Keratinocyte (primary cell): Measurements from ENCODE around the gene SLBP.

Experiments used
- EZH2 ChIP-seq: IDR thresholded peaks from one replicate; pipeline ENCODE4 v1.6.1; 2012; ENCODE audit warnings: inconsistent platforms, mild to moderate bottlenecking, low read length, moderate library complexity
- TF ChIP-seq, protein P1 (sequence below), 3 experiments: IDR thresholded peaks in 1 of 3; conservative IDR thresholded peaks in 1 of 3; optimal IDR thresholded peaks in 1 of 3; 2 replicates in 2 of 3; 3 replicates in 1 of 3; pipeline versions ENCODE3 to v1.5.1; 2011; ENCODE audit warnings: low read length in 3 of 3, mild to moderate bottlenecking in 3 of 3, moderate library complexity in 2 of 3, control low read depth in 1 of 3, inconsistent platforms in 1 of 3; ENCODE audit not compliant: insufficient read depth in 2 of 3; ENCODE audit errors: extremely low read depth in 1 of 3

GRCh38 chr4:1735215-1735614 lies 23.1 kb upstream of the SLBP start:
- TF ChIP-seq, protein P1, sequence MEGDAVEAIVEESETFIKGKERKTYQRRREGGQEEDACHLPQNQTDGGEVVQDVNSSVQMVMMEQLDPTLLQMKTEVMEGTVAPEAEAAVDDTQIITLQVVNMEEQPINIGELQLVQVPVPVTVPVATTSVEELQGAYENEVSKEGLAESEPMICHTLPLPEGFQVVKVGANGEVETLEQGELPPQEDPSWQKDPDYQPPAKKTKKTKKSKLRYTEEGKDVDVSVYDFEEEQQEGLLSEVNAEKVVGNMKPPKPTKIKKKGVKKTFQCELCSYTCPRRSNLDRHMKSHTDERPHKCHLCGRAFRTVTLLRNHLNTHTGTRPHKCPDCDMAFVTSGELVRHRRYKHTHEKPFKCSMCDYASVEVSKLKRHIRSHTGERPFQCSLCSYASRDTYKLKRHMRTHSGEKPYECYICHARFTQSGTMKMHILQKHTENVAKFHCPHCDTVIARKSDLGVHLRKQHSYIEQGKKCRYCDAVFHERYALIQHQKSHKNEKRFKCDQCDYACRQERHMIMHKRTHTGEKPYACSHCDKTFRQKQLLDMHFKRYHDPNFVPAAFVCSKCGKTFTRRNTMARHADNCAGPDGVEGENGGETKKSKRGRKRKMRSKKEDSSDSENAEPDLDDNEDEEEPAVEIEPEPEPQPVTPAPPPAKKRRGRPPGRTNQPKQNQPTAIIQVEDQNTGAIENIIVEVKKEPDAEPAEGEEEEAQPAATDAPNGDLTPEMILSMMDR (optimal IDR thresholded peaks at IDR 0.05 in 1 of 3, IDR thresholded peaks at IDR 0.05 in 1 of 3, conservative IDR thresholded peaks at IDR 0.05 in 1 of 3; ENCODE audit: extremely low read depth in 1 of 3, insufficient read depth in 2 of 3, low read length in 3 of 3) = no peak
- no peak for TF ChIP-seq EZH2
